Chondrocyte (in vitro differentiated cells): ENCODE results near the gene RNF213. TPM values are rescaled to one million over a fixed set of nuclear protein-coding genes. Genes with fewer than 3 reads are reported as not detected.
A peak's percentile ranks its signal among the peaks of the same experiment; 100 is the strongest.
"Not testable (repeated sequence)": the region's sequence is repeated elsewhere in the genome, so short reads cannot be mapped to it uniquely, and the experiment has no call there.

ENCODE experiments used
- DNase-seq: peaks from one replicate; pipeline ENCODE4 v3.0.0; 2021; ENCODE audit warnings: mixed read lengths, low spot score
- H3K27ac Mint-ChIP-seq: one replicate; pipeline ENCODE4 v1.8.0; 2021; ENCODE audit warnings: mild to moderate bottlenecking, moderate library complexity, mixed read lengths; ENCODE audit not compliant: unreplicated experiment
- H3K27me3 Mint-ChIP-seq: 2 replicates; pipeline ENCODE4 v1.8.0; 2021; ENCODE audit warnings: low read depth, mixed read lengths
- H3K36me3 Mint-ChIP-seq: 2 replicates; pipeline ENCODE4 v1.8.0; 2021; ENCODE audit warnings: low read depth, mixed read lengths
- H3K4me1 Mint-ChIP-seq: 2 replicates; pipeline ENCODE4 v1.8.0; 2021; ENCODE audit warnings: low read depth, mild to moderate bottlenecking, mixed read lengths
- H3K4me3 Mint-ChIP-seq: one replicate; pipeline ENCODE4 v1.8.0; 2021; ENCODE audit warnings: mild to moderate bottlenecking, moderate library complexity, mixed read lengths; ENCODE audit not compliant: unreplicated experiment
- H3K9me3 Mint-ChIP-seq: 2 replicates; pipeline ENCODE4 v1.8.0; 2021; ENCODE audit warnings: low read depth, mixed read lengths
- total RNA-seq: library from RNA; stranded (reverse); gene quantifications from 3 replicates; pipeline ENCODE4 v1.2.1, GENCODE V29; 2021
- TF ChIP-seq, protein P1 (sequence below): fragments of 200-600 bp; sonication (generic); IDR thresholded peaks from 2 replicates; pipeline ENCODE4 v1.5.0; 2021; ENCODE audit warnings: antibody characterized with exemption, mild to moderate bottlenecking, moderate library complexity

Gene RNF213
- total RNA-seq, 1 donor from 2014 or later, result 73.2 TPM

DNA sequence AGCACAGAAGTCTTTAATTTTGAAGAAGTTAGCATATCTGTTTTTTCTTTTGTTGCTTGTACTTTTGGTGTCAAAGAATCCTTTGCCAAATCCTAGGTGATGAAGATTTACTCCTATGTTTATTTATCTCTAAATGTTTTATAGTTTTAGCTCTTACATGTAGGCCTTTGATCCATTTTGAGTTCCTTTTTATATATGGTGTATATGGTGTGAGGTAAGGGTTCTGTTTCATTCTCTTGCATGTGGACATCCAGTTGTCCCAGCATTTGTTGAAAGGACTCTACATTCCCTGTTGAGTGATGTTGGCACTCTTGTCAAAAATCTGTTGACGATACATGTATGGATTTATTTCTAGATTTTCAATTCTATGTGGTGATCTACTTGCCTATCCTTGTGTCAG, 62.2 kb downstream of the RNF213 start:
- no peak for DNase-seq
- Mint-ChIP-seq H3K27me3 (no peaks in the 10 kb centered on the region), H3K9me3 (peaks cover 8% of the 10 kb centered on the region), H3K27ac (no peak overlapping the region), H3K36me3 (peaks cover 58% of the 10 kb centered on the region), H3K4me3 (no peak overlapping the region), H3K4me1 (no peaks in the 10 kb centered on the region)
- TF ChIP-seq, protein P1, sequence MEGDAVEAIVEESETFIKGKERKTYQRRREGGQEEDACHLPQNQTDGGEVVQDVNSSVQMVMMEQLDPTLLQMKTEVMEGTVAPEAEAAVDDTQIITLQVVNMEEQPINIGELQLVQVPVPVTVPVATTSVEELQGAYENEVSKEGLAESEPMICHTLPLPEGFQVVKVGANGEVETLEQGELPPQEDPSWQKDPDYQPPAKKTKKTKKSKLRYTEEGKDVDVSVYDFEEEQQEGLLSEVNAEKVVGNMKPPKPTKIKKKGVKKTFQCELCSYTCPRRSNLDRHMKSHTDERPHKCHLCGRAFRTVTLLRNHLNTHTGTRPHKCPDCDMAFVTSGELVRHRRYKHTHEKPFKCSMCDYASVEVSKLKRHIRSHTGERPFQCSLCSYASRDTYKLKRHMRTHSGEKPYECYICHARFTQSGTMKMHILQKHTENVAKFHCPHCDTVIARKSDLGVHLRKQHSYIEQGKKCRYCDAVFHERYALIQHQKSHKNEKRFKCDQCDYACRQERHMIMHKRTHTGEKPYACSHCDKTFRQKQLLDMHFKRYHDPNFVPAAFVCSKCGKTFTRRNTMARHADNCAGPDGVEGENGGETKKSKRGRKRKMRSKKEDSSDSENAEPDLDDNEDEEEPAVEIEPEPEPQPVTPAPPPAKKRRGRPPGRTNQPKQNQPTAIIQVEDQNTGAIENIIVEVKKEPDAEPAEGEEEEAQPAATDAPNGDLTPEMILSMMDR, result no peak

DNA sequence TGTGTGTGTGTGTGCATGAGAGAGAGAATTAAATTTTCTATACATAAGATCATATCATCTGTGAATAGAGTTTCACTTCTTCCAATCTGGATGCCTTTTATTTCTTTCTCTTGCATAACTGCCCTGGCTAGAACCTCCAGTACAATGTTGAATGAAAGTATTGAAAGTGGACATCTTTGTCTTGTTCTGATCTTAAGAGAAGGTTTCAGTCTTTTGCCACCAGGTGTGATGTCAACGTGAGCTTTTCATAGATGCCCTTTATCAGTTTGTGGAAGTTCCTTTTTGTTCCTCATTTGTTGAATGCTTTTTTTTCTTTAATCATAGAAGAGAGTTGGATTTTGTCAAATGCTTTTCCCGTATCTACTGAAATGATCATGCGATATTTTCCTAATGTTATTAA, 63.3 kb downstream of the RNF213 start:
- Mint-ChIP-seq H3K4me3 (no peak overlapping the region), H3K9me3 (peaks cover 8% of the 10 kb centered on the region), H3K4me1 (no peaks in the 10 kb centered on the region), H3K27me3 (no peaks in the 10 kb centered on the region), H3K27ac (no peak overlapping the region), H3K36me3 (peaks cover 65% of the 10 kb centered on the region)
- TF ChIP-seq, protein P1, result no peak
- no peak for DNase-seq

DNA sequence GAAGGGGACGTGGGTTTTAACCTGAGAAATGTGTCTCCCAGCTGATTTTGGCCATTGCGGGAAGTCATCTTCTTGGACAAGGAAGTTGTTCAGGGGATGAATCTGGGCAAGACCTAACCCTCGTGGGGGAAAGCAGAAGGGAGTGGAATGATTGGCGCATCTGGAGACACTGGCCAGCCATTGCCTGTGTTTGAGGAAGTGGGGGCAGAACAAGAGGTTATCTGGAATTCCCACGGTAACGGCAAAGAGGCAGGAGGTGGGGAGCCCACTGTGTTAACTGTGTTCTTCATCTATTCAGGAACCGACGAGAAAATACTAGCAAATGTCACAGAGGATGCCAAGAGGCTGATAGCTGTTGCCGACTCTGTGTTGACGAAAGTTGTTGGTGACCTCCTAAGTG, 66.9 kb downstream of the RNF213 start:
- Mint-ChIP-seq H3K36me3 (peaks cover 75% of the 10 kb centered on the region), H3K4me3 (no peak overlapping the region), H3K27ac (no peak overlapping the region), H3K9me3 (peaks cover 7% of the 10 kb centered on the region), H3K4me1 (no peaks in the 10 kb centered on the region), H3K27me3 (no peaks in the 10 kb centered on the region)
- peak; percentile 20 for DNase-seq
- TF ChIP-seq, protein P1, result no peak

DNA sequence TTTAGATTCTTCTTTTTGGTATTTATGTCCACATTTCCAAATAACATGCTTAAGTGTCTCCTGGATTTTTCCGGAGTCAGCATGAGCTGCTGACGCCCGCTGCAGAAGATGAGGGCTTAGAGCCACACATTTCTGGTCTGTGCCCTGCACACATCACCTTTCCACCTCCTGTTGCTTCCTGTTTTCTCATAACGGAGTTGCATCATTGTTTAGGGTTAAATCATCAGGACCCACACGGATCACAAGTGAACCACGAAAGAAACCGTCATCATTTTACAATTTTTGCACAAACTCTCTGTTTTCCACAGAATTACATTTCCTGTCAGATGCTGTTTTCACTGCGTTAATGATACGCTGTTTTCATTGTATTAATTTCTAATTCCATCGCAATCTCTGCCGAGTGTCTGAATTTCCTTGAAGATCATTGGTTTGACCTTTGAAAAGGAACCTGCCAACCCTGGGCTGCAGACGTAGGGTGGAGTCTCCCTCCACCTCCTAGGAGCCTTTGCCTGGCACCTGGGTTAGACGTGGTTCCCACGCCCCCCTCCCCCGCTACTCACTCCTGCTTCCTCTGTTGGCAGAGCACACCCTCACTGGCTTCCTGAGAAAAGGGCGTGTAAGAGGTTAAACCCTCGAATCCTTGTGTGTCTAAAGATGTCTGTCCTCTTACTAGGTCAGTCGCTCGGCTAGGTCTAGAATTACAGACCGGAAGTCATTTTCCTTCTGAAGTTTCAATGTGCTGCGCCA, 68.2 kb downstream of the RNF213 start:
- TF ChIP-seq, protein P1, result no peak
- no peaks in the 10 kb centered on the region for H3K9me3 Mint-ChIP-seq
- H3K4me1 Mint-ChIP-seq, result no peaks in the 10 kb centered on the region
- no peak overlapping the region for H3K27ac Mint-ChIP-seq
- H3K36me3 Mint-ChIP-seq, result peaks cover 67% of the 10 kb centered on the region
- H3K27me3 Mint-ChIP-seq, result no peaks in the 10 kb centered on the region
- H3K4me3 Mint-ChIP-seq, result no peak overlapping the region
- peak; percentile 32 for DNase-seq

DNA sequence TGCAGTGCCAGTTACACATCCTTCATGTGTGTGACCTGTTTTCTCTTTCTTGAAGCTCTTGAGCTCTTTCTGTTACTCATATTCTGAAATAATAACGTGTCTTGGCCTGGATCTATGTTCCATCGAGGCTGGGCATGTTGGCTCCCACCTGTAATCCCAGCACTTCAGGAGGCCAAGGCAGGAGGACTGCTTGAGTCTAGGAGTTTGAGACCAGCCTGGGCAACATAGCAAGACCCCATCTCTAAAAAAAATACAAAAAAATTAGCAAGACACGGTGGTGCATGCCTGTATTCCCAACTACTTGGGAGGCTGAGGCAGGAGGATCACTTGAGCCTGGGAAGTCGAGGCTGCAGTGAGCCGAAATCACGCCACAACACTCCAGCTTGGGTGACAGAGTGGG, 68.8 kb downstream of the RNF213 start:
- not testable (repeated sequence) for DNase-seq, H3K9me3 Mint-ChIP-seq, H3K4me3 Mint-ChIP-seq, H3K4me1 Mint-ChIP-seq, H3K27ac Mint-ChIP-seq, H3K27me3 Mint-ChIP-seq
- peaks cover 70% of the 10 kb centered on the region for H3K36me3 Mint-ChIP-seq

DNA sequence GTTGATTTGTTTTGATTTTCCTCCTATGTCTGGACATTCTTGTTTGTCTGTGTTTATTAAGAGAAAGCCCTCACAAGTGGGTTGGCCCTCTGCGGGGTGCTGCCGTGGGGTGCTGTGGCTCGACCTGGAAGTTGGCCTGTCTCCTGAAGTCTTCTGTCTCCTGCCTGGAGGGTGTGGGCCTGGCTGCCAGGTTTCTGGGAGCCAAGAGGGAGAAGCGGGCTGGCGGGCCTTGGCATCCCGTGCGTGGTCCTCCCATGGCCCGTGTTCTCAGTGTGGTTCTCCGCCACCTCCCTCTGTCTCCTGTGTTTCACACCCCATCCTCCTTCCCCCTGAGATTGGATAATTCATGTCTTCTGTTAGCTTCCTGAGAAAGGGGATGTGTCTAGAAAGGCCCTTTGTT, 69.6 kb downstream of the RNF213 start:
- H3K27me3 Mint-ChIP-seq, result no peaks in the 10 kb centered on the region
- TF ChIP-seq, protein P1, result no peak
- H3K36me3 Mint-ChIP-seq, result peaks cover 69% of the 10 kb centered on the region
- H3K27ac Mint-ChIP-seq, result no peak overlapping the region
- DNase-seq, result peak; percentile 68
- H3K4me1 Mint-ChIP-seq, result no peaks in the 10 kb centered on the region
- H3K4me3 Mint-ChIP-seq, result no peak overlapping the region
- H3K9me3 Mint-ChIP-seq, result no peaks in the 10 kb centered on the region

DNA sequence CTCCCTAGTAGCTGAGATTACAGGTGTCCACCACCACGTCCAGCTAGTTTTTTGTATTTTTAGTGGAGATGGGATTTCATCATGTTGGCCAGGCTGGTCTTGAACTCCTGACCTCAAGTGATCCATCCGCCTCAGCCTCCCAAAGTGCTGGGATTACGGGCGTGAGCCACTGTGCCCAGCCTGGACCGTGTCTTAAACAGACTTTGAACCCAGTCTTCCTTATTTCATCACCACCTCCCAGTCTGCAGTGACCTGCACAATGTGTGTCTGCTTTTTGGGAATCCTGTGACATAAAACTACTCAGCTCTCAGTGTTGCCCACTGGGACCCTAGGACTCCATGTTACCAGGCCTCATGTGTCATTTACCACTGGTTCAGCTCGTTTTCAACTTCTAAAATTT, 70.3 kb downstream of the RNF213 start:
- not testable (repeated sequence) for H3K27ac Mint-ChIP-seq, H3K9me3 Mint-ChIP-seq, H3K27me3 Mint-ChIP-seq, H3K4me3 Mint-ChIP-seq, H3K4me1 Mint-ChIP-seq
- peaks cover 69% of the 10 kb centered on the region for H3K36me3 Mint-ChIP-seq
- DNase-seq, result peak; percentile 11
